OCI-LY7 (cell line): ENCODE results near the gene AGO1. TPM values are rescaled to one million over a fixed set of nuclear protein-coding genes. Genes with fewer than 3 reads are reported as not detected.

Source experiments
- BruUV-seq: library from RNA; stranded (reverse); fragments of 400-500 nt; replicated peaks from 2 replicates; lab custom pipeline; 2021; lab: Mats Ljungman, UMichigan
- CTCF ChIA-PET: fragments of 300-600 bp; sonication (Branson Sonifier 250); formaldehyde crosslinking; loops from one replicate; lab custom pipeline; 2022; ENCODE audit warnings: antibody characterized with exemption; ENCODE audit not compliant: unreplicated experiment; lab: Charles Lee
- POLR2A ChIA-PET: fragments of 300-600 bp; sonication (Branson Sonifier 250); formaldehyde crosslinking; loops from one replicate; lab custom pipeline; 2022; ENCODE audit warnings: antibody characterized with exemption; lab: Charles Lee
- DNase-seq: peaks from one replicate; pipeline ENCODE4 v3.0.0-alpha.2; 2015; ENCODE audit warnings: low spot score
- H2AFZ ChIP-seq: fragments of 200-600 bp; sonication (generic), shearing (Covaris generic); 2 replicates; pipeline ENCODE4 v1.6.1; 2014; ENCODE audit warnings: mild to moderate bottlenecking, antibody characterized with exemption, low read length, moderate library complexity
- H3K27ac ChIP-seq: fragments of 200-600 bp; sonication (generic); 2 replicates; pipeline ENCODE4 v1.5.1; 2014; ENCODE audit warnings: mixed run types, low read depth, mild to moderate bottlenecking, moderate library complexity, low read length, inconsistent platforms; ENCODE audit not compliant: poor library complexity, severe bottlenecking
- H3K36me3 ChIP-seq: fragments of 200-600 bp; sonication (generic); 2 replicates; pipeline ENCODE4 v1.6.1; 2014; ENCODE audit warnings: mild to moderate bottlenecking, antibody characterized with exemption, low read length, moderate library complexity, mixed read lengths; ENCODE audit not compliant: insufficient read depth
- H3K4me1 ChIP-seq: fragments of 200-600 bp; sonication (generic); 2 replicates; pipeline ENCODE4 v1.5.1; 2014; ENCODE audit warnings: mild to moderate bottlenecking, low read length; ENCODE audit not compliant: insufficient read depth, poor library complexity, severe bottlenecking
- H3K4me2 ChIP-seq: fragments of 200-600 bp; sonication (generic); 2 replicates; pipeline ENCODE4 v1.6.1; 2014; ENCODE audit warnings: mild to moderate bottlenecking, low read length
- H3K4me3 ChIP-seq: fragments of 200-600 bp; sonication (generic); 2 replicates; pipeline ENCODE4 v1.5.1; 2014; ENCODE audit warnings: mild to moderate bottlenecking, low read depth, low read length; ENCODE audit not compliant: poor library complexity, severe bottlenecking
- H3K79me2 ChIP-seq: fragments of 200-600 bp; sonication (generic); 2 replicates; pipeline ENCODE4 v1.6.1; 2016; ENCODE audit warnings: low read depth, mild to moderate bottlenecking, low read length, moderate library complexity, mixed read lengths; ENCODE audit not compliant: insufficient read depth
- H3K9me2 ChIP-seq: fragments of 200-600 bp; sonication (generic); 2 replicates; pipeline ENCODE4 v1.6.1; 2016; ENCODE audit warnings: mild to moderate bottlenecking, low read length, mixed read lengths; ENCODE audit not compliant: insufficient read depth
- H3K9me3 ChIP-seq: fragments of 200-600 bp; sonication (generic); 2 replicates; pipeline ENCODE4 v1.6.1; 2014; ENCODE audit warnings: mild to moderate bottlenecking, mixed run types, low read length, mixed read lengths
- H4K20me1 ChIP-seq: fragments of 200-600 bp; sonication (generic); 2 replicates; pipeline ENCODE4 v1.6.1; 2014; ENCODE audit warnings: mild to moderate bottlenecking, antibody characterized with exemption, low read length, moderate library complexity, mixed read lengths; ENCODE audit not compliant: insufficient read depth
- EZH2phosphoT487 ChIP-seq: fragments of 200-600 bp; sonication (generic); IDR thresholded peaks from 2 replicates; pipeline ENCODE4 v1.6.1; 2018; ENCODE audit warnings: low read depth, borderline replicate concordance, mild to moderate bottlenecking, mixed run types, antibody characterized with exemption, low read length, moderate library complexity, mixed read lengths
- intact Hi-C: fragments of 100-400 bp; cut with micrococcal nuclease; formaldehyde crosslinking; loops from one replicate; pipeline ENCODE4 v1.10.0; 2022; ENCODE audit not compliant: unreplicated experiment
- total RNA-seq, 2 experiments: library from RNA; depleted of rRNA in 1 of 2; stranded (reverse); fragments of >200 nt in 1 of 2; shearing (Covaris generic) in 1 of 2; gene quantifications; 2 replicates each; pipeline ENCODE4 v1.2.3, GENCODE V29; 2014 to 2022
- TF ChIP-seq, protein P1 (sequence below): fragments of 200-600 bp; sonication (generic); conservative IDR thresholded peaks from 2 replicates; pipeline ENCODE4 v1.5.1; 2014; ENCODE audit warnings: mild to moderate bottlenecking, antibody characterized with exemption, low read length, moderate library complexity, mixed read lengths

The AGO1 gene
- total RNA-seq, 2 experiments from 2014 or later = 8.1 to 20.9 TPM

DNA sequence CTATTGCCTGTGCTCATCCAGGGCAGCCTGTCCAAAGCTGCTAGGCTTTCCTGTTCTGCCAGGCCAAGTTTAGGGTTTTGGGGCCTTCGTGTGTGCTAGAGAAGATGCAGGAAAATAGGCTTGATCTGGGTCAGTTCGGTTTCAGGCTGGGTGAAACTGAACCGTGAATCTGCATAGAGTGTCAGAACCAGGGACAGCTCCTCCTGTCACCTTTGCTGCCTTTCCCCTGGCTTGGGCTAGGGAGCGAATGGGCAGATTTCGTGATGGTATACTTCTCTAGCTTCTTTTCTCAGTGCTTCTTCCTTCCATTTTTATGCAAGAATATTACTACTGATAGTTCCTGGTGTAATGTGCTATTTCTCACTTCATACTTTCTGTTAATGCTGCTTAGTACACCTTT lies 6.0 kb upstream of the AGO1 start:
- ChIA-PET POLR2A (no interaction called here), CTCF (no interaction called here)
- TF ChIP-seq, protein P1, sequence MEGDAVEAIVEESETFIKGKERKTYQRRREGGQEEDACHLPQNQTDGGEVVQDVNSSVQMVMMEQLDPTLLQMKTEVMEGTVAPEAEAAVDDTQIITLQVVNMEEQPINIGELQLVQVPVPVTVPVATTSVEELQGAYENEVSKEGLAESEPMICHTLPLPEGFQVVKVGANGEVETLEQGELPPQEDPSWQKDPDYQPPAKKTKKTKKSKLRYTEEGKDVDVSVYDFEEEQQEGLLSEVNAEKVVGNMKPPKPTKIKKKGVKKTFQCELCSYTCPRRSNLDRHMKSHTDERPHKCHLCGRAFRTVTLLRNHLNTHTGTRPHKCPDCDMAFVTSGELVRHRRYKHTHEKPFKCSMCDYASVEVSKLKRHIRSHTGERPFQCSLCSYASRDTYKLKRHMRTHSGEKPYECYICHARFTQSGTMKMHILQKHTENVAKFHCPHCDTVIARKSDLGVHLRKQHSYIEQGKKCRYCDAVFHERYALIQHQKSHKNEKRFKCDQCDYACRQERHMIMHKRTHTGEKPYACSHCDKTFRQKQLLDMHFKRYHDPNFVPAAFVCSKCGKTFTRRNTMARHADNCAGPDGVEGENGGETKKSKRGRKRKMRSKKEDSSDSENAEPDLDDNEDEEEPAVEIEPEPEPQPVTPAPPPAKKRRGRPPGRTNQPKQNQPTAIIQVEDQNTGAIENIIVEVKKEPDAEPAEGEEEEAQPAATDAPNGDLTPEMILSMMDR = no peak
- no peak for TF ChIP-seq EZH2phosphoT487
- no peaks in the 10 kb centered on the region for H3K36me3 ChIP-seq
- no peak overlapping the region for H2AFZ ChIP-seq
- H3K27ac ChIP-seq = no peak overlapping the region
- BruUV-seq = no TSS peak
- intact Hi-C loops = no loop called here
- H3K4me1 ChIP-seq = no peaks in the 10 kb centered on the region
- H3K9me3 ChIP-seq = no peaks in the 10 kb centered on the region
- no peak overlapping the region for H3K4me2 ChIP-seq
- DNase-seq = peak; percentile 20
- H3K79me2 ChIP-seq = no peaks in the 10 kb centered on the region
- H3K9me2 ChIP-seq = no peaks in the 10 kb centered on the region
- no peaks in the 10 kb centered on the region for H4K20me1 ChIP-seq
- H3K4me3 ChIP-seq = no peak overlapping the region

DNA sequence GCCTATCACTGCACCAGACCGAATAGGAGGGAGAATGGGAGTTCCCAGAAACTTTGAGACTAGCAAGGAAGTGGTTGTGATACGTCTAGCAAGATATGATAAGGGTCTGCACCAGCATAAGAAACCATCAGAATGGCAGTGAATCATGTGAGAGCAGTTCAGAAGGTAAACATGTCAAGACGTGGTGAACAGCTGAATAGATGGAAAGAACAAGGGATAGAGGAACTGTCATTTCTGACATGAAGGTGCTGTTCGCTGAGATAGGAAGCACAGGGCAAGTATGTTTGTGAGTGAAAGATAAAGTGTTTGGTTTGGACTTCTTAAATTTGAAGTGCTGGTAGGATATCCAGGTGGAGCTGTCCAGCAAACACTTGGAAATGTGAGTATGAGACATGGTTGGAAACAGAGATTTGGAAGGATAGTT lies 1.1 kb upstream of the AGO1 start:
- Histone ChIP-seq H3K4me3 (no peak overlapping the region), H3K9me3 (no peaks in the 10 kb centered on the region), H2AFZ (no peak overlapping the region), H3K4me1 (peaks cover 29% of the 10 kb centered on the region), H3K79me2 (peaks cover 25% of the 10 kb centered on the region; the same call in 1 of the 2 replicates), H3K27ac (no peak overlapping the region), H3K36me3 (no peaks in the 10 kb centered on the region), H3K9me2 (no peaks in the 10 kb centered on the region), H4K20me1 (no peaks in the 10 kb centered on the region), H3K4me2 (no peak overlapping the region)
- BruUV-seq = no TSS peak
- no peak for TF ChIP-seq EZH2phosphoT487
- TF ChIP-seq, protein P1 = no peak
- CTCF ChIA-PET = no interaction called here
- DNase-seq = no peak
- intact Hi-C loops = loop anchor here (5.0 kb wide), 1 partner anchor 205 kb away; the partner anchor contains the start of gene ADPRS
- POLR2A ChIA-PET = no interaction called here

DNA sequence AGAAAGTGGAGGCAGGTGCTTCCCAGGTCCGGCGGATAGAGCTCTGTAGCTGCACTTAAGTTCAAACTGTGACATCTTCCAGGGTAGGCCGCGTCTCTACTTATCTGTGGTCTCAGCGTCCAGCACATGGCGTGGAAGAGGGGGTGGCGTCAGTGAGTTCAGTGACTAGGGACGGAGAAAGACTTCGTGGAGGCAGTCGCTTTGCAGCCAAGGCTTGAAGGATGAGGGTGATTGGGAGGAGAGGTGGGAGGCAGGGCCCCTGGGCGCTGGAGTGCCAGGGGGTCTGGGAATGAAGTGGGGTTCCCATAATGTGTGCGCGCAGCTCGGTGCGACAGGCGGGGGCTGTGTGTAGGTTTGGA lies 444 bp upstream of the AGO1 start:
- no peak for TF ChIP-seq EZH2phosphoT487
- TF ChIP-seq, protein P1 = no peak
- peak overlapping the region; percentile 50; the same call in 1 of the 2 replicates for H3K4me2 ChIP-seq
- CTCF ChIA-PET = no interaction called here

More for the DNA sequence above, 444 bp upstream of the AGO1 start:
- peaks cover 36% of the 10 kb centered on the region for H3K4me1 ChIP-seq
- H3K9me2 ChIP-seq = no peaks in the 10 kb centered on the region
- peaks cover 32% of the 10 kb centered on the region; the same call in 1 of the 2 replicates for H3K79me2 ChIP-seq
- peak overlapping the region; percentile 62; the same call in 1 of the 2 replicates for H2AFZ ChIP-seq
- no peaks in the 10 kb centered on the region for H3K9me3 ChIP-seq
- POLR2A ChIA-PET = no interaction called here
- H3K4me3 ChIP-seq = peak overlapping the region; percentile 99
- H3K36me3 ChIP-seq = no peaks in the 10 kb centered on the region
- no TSS peak for BruUV-seq
- H3K27ac ChIP-seq = no peak overlapping the region
- no peaks in the 10 kb centered on the region for H4K20me1 ChIP-seq
- intact Hi-C loops = loop anchor here (5.0 kb wide), 1 partner anchor 205 kb away; the partner anchor contains the start of gene ADPRS
- no peak for DNase-seq
